HG03025 (cell line): Measurements from ENCODE around the gene PHACTR1.

Source experiments
- ATAC-seq: cut with Tn5 transposase; IDR thresholded peaks from one replicate; pipeline ENCODE4 v1.9.1; 2021; ENCODE audit warnings: mild to moderate bottlenecking, moderate library complexity; ENCODE audit not compliant: unreplicated experiment, low FRiP score

PHACTR1 gene

DNA sequence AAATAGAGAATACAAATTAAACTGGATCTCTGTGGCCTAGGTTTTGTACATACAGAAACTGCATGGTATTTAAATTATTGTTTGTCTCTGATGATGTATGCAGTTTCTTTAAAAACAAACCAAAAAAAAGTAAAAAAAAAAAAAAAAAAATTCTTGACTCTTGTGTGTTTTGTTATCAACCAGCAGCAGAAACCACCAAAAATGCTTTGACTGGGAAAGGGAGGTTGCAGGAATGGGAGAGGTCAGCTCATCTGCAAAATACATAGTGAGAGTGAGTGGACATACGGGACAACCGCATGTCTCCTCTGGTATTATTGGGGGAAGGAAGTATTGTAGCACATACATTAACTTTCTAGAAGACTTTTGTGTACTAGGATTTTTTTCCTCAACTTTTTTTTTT, 573.8 kb downstream of the PHACTR1 start:
- ATAC-seq = no peak

DNA sequence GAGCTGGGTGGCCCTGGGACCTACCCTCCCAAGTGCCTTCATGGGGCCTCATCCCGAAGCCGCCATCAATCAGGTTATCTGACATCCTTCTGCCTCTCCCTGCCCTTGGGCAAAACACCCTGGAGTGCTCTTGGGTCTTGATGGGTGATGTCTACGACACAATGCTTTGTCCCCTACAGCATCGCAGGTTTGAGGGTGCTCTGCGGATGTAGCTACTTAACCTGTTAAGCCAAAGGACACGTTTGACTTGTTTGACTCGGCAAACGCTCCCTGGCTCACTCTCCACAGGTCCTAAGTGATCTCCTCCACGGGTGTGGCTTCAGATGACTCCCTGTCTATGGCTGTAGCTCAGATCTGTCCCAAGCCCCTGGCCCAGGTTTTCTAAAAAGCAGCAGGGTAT, 576.2 kb downstream of the PHACTR1 start:
- no peak for ATAC-seq

DNA sequence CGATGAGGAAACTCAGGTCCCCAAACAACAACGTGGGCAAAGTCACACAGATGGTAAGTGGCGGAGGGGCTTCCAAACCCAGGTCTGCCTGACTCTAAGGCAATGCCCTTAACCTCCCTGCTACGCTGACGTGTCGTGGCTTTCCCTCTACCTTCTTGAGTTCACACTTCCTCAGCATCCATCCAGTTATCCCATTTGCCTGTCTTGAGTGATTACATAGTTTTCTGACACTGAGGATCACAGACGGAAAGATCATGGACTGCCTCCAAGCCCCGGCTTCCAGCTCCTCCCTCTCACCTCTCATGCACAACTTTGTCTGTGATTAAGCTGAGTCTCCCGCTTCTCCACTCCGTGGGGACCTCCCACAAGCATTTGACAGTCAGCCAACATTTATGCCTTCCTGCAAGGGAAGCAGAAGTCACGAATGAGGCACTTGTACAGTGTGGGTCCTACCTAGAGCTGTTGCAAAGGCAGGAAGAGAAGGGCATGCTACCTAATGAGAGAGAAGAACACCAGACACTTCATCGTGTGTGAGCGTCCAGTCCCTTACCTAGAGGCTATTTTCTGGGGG, 578.0 kb downstream of the PHACTR1 start:
- ATAC-seq = no peak

DNA sequence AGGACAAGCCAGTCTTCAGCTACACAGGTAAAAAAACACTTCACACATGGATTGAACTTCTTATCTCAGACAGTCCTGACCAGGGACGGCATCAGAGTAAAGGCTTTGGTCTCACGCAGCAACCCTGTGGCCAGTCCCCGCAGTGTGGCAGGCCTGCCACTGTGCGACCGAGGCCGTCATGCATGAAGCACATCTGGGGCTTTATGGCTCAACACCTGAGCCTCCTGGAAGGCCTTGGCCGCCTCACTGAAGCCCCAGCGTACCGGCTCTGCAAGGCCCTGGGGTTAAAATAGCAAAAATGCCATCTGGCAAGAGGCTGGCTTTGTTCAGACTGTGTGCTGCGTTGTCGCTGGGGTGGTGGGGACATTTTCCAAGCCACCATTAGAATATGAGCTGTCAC, 579.0 kb downstream of the PHACTR1 start:
- ATAC-seq = no peak

DNA sequence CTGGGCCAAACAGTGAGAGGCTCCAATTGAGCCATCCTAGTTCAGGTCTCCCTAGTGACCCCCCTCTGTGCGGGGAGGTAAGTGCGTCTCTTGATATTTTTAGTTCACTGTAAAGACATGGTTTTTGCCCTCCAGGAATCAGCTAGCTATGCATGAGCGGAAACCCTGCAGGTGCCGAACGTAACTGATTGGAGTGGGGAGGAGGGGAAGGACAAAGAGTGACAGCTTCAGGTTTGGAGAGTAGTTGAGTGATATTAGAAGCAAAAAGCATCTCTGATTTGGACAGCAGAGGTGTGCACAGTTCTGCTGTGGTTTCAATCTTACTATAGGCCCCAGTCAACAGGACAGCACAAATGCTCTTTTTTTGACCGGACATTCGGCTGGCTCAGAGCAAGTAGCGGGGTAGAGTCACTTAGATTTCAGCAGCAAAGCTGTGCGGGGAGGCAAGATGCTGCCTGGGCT, 580.0 kb downstream of the PHACTR1 start:
- ATAC-seq = peak; percentile 56

DNA sequence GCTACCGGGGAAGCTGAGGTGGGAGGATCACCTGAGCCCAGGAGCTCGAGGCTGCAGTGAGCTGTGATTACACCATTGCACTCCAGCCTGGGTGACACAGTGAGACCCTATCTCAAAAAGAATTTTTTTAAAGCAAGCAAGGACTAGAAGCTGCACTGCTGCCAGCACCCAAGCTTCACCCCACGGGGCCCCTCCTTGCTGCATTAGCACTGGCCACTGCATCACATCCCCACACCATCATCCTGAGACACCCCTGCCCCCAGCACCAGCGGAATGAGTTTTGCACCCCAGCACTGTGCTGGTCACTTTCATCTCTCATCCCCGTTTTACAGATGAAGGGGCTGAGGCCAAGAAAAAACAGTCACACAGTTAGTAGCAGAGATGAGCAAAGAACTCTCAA, 580.8 kb downstream of the PHACTR1 start:
- ATAC-seq = no peak

DNA sequence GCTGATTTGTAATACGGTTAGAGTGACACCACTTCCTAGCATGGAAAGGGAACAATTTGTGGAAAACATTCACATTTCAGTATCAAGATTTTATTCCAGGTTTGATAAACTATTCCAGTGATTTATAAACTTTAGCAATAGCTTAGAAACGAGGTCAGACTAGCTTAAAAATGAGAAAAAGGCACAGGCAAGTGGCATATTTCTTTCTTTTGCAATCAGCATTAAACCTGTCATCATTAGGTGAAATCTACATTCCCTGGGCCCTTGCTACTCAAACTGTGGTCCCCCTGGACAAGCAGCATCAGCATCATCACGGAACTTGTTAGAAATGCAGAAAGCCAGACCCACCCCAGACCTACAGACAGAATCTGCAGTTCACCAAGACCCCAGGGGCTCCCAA, 581.9 kb downstream of the PHACTR1 start:
- ATAC-seq = no peak

DNA sequence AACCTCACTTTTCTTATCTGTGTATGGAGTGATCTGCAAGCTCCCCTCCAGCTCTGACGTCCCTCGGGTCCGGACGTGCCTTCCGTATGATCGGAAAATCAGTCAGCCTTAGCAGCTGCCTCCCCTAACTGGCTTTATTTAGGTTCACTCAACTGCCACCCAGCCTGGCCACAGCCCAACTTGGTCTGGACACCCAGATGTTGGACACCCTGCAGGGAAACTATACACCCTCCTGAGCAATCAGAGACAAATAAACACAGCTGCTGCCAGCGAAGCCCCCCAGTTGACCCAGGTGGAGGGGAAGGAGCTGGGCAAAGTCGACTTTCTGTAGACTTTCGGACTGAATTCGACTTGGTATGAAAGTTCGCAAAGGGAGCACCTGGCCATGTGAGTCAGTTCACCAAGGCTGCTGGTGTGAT, 582.8 kb downstream of the PHACTR1 start:
- no peak for ATAC-seq

DNA sequence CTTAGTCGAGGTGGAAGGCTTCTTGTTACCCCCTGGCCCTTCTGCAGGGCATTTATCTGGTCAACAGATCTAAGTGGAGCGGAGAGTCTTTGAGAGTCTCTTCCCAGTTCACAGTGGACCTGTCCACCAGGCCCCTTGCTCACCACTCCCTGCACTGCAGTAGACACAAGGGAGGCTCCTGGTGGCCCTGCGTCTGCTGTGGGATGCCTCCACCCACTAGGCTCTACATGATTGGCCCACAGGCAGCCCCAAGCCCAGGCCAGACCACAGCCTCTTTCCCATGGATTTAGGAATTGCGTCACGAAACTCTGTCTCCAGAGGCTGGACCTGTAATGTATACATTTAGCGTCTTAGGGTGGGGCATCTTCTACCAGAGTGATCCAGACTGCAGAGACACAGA, 583.4 kb downstream of the PHACTR1 start:
- ATAC-seq = no peak

DNA sequence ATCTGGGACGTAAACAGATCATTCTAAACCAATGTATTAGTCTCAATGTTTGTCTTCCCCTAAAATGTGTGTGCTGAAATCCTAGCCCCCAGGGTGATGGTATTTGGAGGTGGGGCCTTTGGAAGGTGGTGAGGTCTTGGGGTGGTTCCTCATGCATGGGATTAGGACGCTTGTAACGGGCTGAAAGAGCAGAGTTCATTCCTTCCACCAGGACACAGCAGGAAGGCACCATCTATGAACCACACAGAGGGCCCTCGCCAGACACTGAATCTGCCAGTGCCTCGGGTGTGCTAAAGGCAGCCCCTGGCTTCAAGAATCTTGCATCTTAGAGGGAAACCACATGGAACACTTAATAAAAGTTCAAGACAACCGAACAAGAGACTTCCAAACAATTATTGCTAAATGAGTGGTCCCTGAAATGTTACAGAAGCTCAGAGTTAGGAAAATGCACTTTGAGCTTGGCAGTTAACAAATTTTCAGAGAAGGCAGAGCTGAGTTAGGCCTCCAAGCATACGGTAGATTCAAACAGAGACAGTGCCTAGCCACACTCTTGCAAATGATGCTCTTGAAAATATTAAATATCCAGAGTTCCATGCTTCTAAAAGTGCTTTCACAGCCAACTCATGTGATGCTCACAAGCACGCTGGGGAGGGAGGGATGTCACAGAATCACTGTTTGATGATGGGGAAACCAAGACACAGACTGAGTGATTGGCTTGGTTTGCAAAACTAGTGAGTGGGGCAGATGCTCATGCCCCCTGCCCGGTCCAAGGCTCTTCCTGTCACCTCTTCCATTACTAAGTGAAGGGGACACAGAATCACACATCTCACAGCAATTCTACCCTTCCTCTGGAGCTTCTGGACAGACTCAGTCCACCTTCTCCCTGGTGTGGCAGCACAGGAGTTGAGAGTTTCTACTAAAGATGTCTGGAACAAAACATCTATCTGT, 584.4 kb downstream of the PHACTR1 start:
- ATAC-seq = no peak

DNA sequence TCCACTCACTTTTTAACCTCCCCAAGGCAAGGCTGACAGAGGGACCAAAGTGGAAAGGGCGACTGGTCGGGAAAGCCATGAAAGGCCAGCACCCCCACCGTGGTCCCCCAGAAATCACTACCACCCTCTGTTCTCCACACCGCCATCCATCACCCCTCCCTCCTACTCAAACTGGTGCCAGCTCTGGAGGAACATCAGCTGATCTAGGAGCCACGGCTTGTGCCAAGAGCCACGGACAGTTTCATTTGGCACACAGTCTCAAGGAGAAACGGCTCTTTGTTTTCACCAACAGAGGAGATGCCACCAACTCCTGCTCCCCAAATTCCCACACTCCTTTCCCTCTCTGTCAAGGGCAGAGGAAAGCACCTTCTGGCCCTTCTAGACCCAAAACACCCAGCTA, 585.7 kb downstream of the PHACTR1 start:
- ATAC-seq = no peak

DNA sequence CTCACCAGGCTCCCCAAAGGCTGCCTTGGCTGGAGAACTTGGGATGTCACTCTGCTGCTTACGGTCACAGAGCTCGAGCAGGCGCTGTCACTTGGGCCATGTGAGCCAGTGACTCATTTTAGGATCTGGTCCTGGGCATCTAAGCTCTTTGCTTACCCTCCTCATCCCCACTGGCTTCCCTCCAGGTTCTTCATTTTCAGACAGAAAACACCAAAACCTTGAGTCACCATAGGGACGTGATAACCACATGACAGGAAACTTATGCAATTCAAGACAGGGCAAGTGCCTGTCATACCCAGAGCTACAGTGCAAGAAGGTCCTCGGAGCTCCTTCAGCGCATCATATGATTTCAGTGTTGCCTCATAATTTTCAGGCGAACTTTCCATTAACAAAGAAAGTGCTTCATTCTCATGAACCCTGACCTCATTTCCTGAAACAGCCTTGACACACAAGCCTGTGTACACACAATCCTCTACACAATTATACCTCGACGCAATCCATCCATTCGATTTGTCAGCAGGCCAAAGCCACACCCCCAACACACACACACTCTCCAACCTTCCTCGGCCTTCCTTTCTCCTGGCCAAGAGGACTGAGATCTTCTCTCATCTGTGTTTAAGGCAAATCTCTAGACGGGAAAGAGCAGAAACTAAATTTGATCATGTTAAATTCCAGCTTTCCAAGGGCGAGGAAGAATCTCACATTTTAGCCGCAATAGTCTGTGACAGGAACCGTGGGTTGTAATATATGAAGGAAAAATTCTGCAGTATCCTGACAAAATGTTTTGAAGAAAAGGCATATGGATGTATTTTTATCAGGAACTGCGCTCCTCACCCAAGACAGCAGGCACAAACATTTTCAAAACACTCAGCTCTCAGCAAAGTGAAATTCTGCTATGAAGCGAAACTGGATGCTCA, 586.4 kb downstream of the PHACTR1 start:
- ATAC-seq = no peak

DNA sequence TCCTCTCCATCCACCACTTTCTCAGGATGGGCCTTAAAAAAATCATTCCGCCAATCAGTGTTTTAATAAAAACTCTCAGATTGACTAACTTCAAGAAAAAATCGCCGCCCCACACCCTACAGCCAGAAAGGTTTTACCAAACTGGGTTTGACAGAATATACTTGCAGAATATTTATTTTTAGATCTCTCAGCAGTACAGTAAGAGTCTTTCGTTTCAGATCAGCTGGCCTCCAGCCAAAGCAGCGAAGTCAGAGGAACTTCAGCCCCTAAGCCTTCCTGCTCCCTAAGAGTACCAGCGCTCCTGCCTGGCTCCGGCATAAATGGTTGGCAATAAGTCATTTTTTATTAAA, 587.1 kb downstream of the PHACTR1 start:
- ATAC-seq = peak; percentile 61

DNA sequence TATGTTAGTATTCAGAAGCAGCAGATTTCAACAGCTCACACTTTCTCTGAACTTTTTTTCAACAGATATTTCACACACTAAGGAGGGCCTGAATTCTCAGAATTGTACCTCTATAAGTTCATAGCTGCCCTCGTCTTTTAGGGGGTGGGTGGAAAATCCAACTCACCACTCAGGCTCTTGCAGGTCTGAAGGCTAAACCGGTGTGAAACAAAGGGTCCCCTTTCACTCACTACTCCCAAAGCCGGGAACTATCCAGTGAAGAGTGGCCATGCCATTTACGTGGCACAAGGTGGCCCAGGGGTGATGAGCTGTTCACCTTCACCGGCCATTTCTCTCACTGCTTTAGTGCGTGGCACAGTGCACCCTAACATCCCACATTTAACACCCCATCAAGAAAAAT, 587.5 kb downstream of the PHACTR1 start:
- no peak for ATAC-seq

DNA sequence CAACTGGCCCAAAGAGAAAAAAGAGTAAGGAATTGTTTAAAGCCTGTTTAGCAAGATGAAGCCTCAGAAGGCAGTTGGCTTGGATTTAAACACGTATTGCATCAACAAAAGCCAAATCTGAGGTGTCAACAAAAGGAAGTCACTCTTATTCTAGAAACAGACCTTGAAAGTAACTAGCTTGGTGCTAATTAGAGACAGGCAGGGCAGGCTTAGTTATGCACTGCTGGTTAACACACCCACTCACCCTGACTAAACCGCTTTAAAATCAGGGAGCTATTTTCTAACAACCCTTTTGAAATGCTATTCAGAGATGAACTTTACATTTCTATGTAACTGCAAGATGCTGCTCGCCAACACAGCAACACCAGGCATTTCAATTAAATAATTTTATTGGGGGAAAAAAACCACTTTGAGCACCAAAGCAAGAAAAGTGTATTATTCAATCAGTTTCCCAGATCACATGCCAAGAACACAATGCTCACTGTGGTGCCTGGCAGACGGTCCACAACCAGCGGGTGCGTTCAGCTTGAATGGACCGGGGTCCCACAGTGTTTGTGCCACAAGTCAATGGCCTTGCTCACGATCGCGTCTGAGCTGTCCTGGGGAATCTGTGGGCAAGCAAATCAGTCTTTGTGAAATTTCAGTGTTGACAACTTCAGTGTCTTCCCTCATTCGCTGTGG, 588.2 kb downstream of the PHACTR1 start:
- no peak for ATAC-seq

DNA sequence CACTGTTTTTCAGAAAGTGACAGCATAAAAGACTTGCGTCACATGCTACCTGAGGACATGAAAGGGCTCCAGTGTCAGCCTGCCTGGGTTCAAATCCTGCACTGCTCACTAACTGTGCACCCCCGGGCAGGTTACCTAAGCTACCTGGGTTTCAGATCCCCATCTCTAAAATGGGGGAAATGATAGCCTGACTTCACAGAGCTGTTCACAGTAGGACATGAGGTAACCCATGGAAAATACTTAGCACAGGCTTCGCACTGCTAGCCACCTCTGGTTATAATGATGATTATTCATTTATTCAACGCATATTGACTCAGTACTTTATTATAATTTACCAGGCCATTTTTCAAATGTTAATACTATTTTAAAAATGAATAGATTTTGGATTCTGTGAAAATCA, 588.7 kb downstream of the PHACTR1 start:
- ATAC-seq = no peak

DNA sequence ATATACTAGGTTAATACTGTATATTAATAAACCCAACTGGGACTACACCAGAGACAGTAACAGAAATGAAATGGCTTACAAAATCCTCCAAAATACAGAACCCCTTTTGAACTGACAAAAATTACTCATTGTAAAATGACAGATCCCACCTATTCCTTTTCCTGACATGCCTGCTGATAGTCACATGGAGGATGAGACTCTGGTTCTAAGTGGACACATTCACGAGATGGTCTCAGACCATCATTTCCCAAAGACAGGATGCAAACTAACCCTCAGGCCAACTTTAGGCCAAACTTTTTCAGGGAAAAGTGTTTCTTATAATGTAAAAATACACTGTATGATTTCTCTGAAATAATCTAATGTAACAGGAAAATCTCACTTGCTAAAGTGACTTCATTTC, 589.2 kb downstream of the PHACTR1 start:
- no peak for ATAC-seq

DNA sequence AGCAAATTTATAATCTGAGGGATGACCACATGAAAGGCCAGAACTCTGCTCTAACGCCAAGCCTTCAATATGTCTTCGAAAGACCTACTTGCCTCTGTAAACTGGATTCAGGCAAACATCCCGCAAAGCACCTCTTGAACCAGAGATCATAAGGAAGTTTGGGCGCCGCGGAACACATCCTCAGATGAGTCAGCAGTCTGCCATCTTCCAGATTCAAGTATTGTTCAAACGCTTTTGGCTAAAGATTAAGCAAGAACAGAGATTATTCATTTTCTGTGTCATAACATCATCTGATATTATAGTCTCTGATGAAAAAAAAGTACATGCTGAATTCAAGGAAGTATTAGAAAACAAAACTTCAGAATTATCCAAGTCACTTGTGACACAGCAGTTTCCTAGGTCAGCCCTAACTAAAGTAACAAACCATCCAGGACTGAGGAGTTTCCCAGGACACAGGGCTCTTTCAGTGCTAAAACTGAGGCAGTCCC, 591.0 kb downstream of the PHACTR1 start:
- no peak for ATAC-seq

DNA sequence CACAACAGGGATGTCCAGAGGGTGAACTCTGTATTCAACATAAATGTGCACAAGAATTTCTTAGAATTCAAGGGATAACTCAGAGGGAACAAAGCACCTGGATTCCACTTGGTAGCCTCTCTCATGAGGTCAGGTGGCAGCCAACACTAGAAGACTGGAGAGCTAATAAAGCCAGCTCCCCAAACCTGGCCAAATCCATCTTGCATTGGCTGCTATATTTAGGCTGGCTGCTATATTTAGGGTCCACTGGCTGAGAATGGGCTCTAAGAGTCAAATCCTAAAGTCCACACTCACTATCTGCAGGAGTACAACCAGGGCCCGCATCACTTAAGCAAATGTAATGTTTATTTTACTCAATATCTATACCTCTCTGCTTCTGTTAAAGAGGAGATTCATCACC, 591.8 kb downstream of the PHACTR1 start:
- ATAC-seq = no peak

DNA sequence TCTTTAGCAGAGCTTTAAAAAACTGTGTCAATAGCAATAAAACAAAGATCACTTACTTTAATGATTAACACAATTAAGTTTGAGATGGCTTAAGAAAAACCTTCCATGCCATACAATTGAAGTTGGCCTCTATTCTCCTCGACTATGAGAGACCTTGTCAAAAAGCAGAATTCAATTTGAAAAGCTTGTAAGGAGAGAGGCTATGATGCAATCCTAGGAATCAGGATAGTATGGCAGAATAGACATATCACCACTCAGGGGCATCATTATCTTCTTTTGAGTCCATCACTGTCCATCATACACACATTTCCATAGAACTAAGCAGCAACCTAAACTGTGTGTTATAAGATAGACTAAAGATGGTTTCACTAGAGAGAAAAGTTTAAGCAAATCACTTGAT, 594.6 kb downstream of the PHACTR1 start:
- no peak for ATAC-seq
